Karpas-422 (cell line): Measurements from ENCODE around the gene OR14J1. TPM values are rescaled to one million over a fixed set of nuclear protein-coding genes. Genes with fewer than 3 reads are reported as not detected.
"Not testable (repeated sequence)": the region's sequence is repeated elsewhere in the genome, so short reads cannot be mapped to it uniquely, and the experiment has no call there.

Experiments used
- DNase-seq: peaks from one replicate; pipeline ENCODE4 v3.0.0-alpha.2; 2015
- H2AFZ ChIP-seq: fragments of 200-600 bp; sonication (generic); 2 replicates; pipeline ENCODE4 v1.6.1; 2014; ENCODE audit warnings: antibody characterized with exemption, low read length, mixed read lengths
- H3K27ac ChIP-seq: fragments of 200-600 bp; sonication (generic); 2 replicates; pipeline ENCODE4 v1.5.1; 2014; ENCODE audit warnings: mild to moderate bottlenecking, low read length, moderate library complexity
- H3K27me3 ChIP-seq: fragments of 200-600 bp; sonication (generic); 2 replicates; pipeline ENCODE4 v1.6.1; 2014; ENCODE audit warnings: low read length, mixed read lengths
- H3K36me3 ChIP-seq: fragments of 200-600 bp; sonication (generic); 2 replicates; pipeline ENCODE4 v1.6.1; 2014; ENCODE audit warnings: low read length, mixed read lengths; ENCODE audit not compliant: insufficient read depth
- H3K4me1 ChIP-seq: fragments of 200-600 bp; sonication (generic); 2 replicates; pipeline ENCODE4 v1.6.1; 2014; ENCODE audit warnings: mild to moderate bottlenecking, low read length, mixed read lengths
- H3K4me2 ChIP-seq: fragments of 200-600 bp; sonication (generic); 2 replicates; pipeline ENCODE4 v1.6.1; 2014; ENCODE audit warnings: low read length, low read depth, mild to moderate bottlenecking; ENCODE audit not compliant: poor library complexity, severe bottlenecking
- H3K4me3 ChIP-seq: fragments of 200-600 bp; sonication (generic); 2 replicates; pipeline ENCODE4 v1.5.1; 2014; ENCODE audit warnings: mild to moderate bottlenecking, antibody characterized with exemption, low read length, mixed read lengths
- H3K79me2 ChIP-seq: fragments of 200-600 bp; sonication (generic); 2 replicates; pipeline ENCODE4 v1.6.1; 2014; ENCODE audit warnings: mild to moderate bottlenecking, low read length, mixed read lengths
- H3K9ac ChIP-seq: fragments of 200-600 bp; sonication (generic); 2 replicates; pipeline ENCODE4 v1.6.0; 2014; ENCODE audit warnings: low read length
- H3K9me2 ChIP-seq: fragments of 200-600 bp; sonication (generic), shearing (Covaris generic); replicated peaks from 2 replicates; pipeline ENCODE4 v1.6.0; 2014; ENCODE audit warnings: mild to moderate bottlenecking, low read length, moderate library complexity; ENCODE audit not compliant: insufficient read depth
- H3K9me3 ChIP-seq: fragments of 300-700, 200-600 bp; sonication (generic); 2 replicates; pipeline ENCODE4 v1.6.1; 2014; ENCODE audit warnings: low read length, mixed read lengths
- H4K20me1 ChIP-seq: fragments of 200-600 bp; sonication (generic); 2 replicates; pipeline ENCODE4 v1.6.1; 2014; ENCODE audit warnings: mild to moderate bottlenecking, antibody characterized with exemption, low read length, low read depth; ENCODE audit not compliant: insufficient read depth
- total RNA-seq: library from RNA; depleted of rRNA; stranded (reverse); fragments of >200 nt; shearing (Covaris generic); gene quantifications from 2 replicates; pipeline ENCODE4 v1.2.3, GENCODE V29; 2014; ENCODE audit warnings: low replicate concordance

OR14J1 gene
- total RNA-seq, 1 experiment from 2014 or later: not detected

GRCh38 chr6:29323332-29323731 lies 21.8 kb downstream of the OR14J1 start:
- H4K20me1 ChIP-seq, H3K79me2 ChIP-seq, H3K4me2 ChIP-seq, H3K9me2 ChIP-seq, H3K4me3 ChIP-seq, H2AFZ ChIP-seq, H3K27ac ChIP-seq, DNase-seq, H3K4me1 ChIP-seq, H3K36me3 ChIP-seq, H3K9ac ChIP-seq, H3K9me3 ChIP-seq, H3K27me3 ChIP-seq: not testable (repeated sequence)

DNA sequence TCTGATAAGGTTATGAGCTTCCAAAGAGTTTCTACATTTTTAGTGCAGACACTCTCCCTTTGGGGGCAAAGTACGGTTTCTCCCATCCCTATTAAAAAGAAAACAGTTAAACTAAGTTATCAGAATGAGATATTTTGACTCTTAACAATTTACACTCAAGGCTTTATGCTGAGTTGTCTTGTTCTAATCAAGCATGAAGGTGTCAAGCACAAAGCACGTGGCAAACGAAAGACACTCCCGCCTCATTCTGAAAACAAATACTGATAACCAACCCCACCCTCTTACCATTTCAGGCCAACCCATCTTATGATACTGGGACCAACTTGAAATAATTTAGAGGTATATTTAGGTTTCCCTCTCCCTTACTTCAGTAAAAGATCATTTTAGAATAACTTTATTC lies 24.3 kb downstream of the OR14J1 start:
- Histone ChIP-seq H3K79me2 (no peaks in the 10 kb centered on the region), H3K36me3 (no peaks in the 10 kb centered on the region), H3K4me2 (no peak overlapping the region), H3K9me3 (no peaks in the 10 kb centered on the region), H4K20me1 (no peaks in the 10 kb centered on the region), H3K4me3 (no peak overlapping the region), H3K27ac (no peak overlapping the region), H3K27me3 (no peaks in the 10 kb centered on the region), H3K9me2 (no peaks in the 10 kb centered on the region), H2AFZ (no peak overlapping the region), H3K4me1 (no peaks in the 10 kb centered on the region), H3K9ac (no peak overlapping the region)
- DNase-seq: no peak

DNA sequence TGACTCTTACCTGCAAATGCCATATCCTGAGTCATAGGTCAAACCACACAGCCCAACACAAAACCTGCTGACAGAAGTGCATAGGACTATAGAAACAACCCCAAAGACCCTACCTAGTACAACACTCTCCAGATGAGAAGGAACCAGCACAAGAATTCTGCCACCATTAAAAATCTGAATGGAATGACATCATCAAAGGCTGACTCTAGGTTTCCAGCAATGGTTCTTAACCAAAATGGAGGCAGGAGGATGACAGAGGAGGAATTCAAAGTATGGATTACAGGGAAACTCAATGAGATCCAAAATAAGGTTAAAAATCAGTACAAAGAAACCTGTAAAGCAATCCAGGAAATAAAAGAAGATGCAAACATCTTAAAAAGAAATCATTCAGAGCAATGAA lies 31.2 kb downstream of the OR14J1 start:
- no peaks in the 10 kb centered on the region for H4K20me1 ChIP-seq
- no peak overlapping the region for H2AFZ ChIP-seq
- H3K27ac ChIP-seq: no peak overlapping the region
- H3K36me3 ChIP-seq: no peaks in the 10 kb centered on the region
- H3K4me3 ChIP-seq: no peak overlapping the region
- no peaks in the 10 kb centered on the region for H3K9me2 ChIP-seq
- no peaks in the 10 kb centered on the region for H3K4me1 ChIP-seq
- H3K4me2 ChIP-seq: no peak overlapping the region
- no peak for DNase-seq
- no peak overlapping the region for H3K9ac ChIP-seq
- no peaks in the 10 kb centered on the region for H3K79me2 ChIP-seq
- no peaks in the 10 kb centered on the region for H3K9me3 ChIP-seq
- no peaks in the 10 kb centered on the region for H3K27me3 ChIP-seq

DNA sequence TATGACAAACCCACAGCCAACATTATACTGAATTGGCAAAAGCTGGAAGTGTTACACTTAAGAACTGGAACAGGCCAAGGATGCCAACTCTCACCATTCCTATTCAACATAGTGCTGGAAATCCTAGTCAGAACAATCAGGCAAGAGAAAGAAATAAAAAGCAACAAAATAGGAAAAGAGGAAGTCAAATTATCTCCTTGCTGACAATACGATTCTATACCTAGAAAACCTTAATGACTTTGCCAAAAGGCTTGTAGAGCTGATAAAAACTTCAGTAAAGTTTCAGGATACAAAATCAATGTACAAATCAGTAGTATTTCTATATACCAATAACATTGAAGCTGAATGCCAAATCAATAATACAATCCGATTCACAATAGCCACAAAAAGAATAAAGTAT lies 34.8 kb downstream of the OR14J1 start:
- no peak overlapping the region for H2AFZ ChIP-seq
- DNase-seq: no peak
- no peaks in the 10 kb centered on the region for H3K36me3 ChIP-seq
- no peaks in the 10 kb centered on the region for H3K9me2 ChIP-seq
- no peak overlapping the region for H3K27ac ChIP-seq
- H3K4me1 ChIP-seq: no peaks in the 10 kb centered on the region
- no peaks in the 10 kb centered on the region for H3K79me2 ChIP-seq
- no peak overlapping the region for H3K4me3 ChIP-seq
- H3K9ac ChIP-seq: no peak overlapping the region
- no peaks in the 10 kb centered on the region for H3K27me3 ChIP-seq
- no peak overlapping the region for H3K4me2 ChIP-seq
- H4K20me1 ChIP-seq: no peaks in the 10 kb centered on the region
- H3K9me3 ChIP-seq: no peaks in the 10 kb centered on the region

DNA sequence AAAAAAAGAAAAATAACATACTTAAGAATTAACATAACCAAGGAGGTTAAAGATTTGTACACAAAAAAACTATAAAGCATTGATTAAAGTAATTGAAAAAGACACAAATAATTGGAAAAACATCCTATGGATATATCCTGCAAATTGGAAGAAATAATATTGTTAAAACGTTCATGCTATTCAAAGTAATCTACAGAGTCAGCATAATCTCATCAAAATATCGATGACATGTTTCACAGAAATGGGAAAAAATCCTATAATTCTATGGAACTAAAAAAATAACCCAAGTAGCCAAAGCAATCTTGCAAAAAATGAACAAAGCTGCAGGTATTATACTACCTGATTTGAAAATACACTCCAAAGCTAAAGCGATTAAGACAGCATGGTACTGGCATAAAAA lies 43.9 kb downstream of the OR14J1 start:
- no peaks in the 10 kb centered on the region for H3K9me3 ChIP-seq

GRCh38 chr6:29349348-29349747 lies 47.8 kb downstream of the OR14J1 start:
- H3K36me3 ChIP-seq, H3K4me1 ChIP-seq, H2AFZ ChIP-seq, H3K9me3 ChIP-seq, DNase-seq, H4K20me1 ChIP-seq, H3K9ac ChIP-seq, H3K27me3 ChIP-seq, H3K27ac ChIP-seq, H3K9me2 ChIP-seq, H3K4me3 ChIP-seq, H3K79me2 ChIP-seq, H3K4me2 ChIP-seq: not testable (repeated sequence)

More for the DNA sequence above, 43.9 kb downstream of the OR14J1 start:
- no peak overlapping the region for H3K9ac ChIP-seq
- no peak overlapping the region for H3K4me3 ChIP-seq
- no peaks in the 10 kb centered on the region for H3K4me1 ChIP-seq
- H3K27ac ChIP-seq: no peak overlapping the region
- H3K27me3 ChIP-seq: no peaks in the 10 kb centered on the region
- H3K79me2 ChIP-seq: no peaks in the 10 kb centered on the region
- no peaks in the 10 kb centered on the region for H4K20me1 ChIP-seq
- no peak overlapping the region for H3K4me2 ChIP-seq
- no peaks in the 10 kb centered on the region for H3K9me2 ChIP-seq
- no peak overlapping the region for H2AFZ ChIP-seq
- DNase-seq: no peak
- no peaks in the 10 kb centered on the region for H3K36me3 ChIP-seq

DNA sequence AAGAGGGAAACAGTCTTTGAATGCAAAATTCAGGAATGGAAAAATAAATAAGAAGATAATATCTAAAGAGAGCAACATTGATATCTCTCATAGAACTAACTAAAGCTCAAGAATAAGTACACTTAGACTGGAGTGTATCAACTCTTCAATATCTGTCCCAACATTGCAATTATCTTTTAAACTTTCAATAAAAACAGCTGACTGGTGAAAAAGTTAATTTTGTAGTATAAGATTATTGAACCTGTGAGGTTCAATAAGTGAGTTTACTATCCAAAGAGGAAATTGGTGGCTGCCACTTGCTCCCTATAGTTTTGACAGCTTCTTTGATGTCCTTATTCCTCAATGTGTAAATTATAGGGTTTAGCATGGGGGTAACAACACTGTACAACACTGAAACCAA lies 53.5 kb downstream of the OR14J1 start:
- Histone ChIP-seq H3K4me1 (no peaks in the 10 kb centered on the region), H3K79me2 (no peaks in the 10 kb centered on the region), H3K4me3 (no peak overlapping the region), H3K27ac (no peak overlapping the region), H3K27me3 (no peaks in the 10 kb centered on the region), H3K36me3 (no peaks in the 10 kb centered on the region), H2AFZ (no peak overlapping the region), H3K9ac (no peak overlapping the region), H4K20me1 (no peaks in the 10 kb centered on the region), H3K9me2 (no peaks in the 10 kb centered on the region), H3K9me3 (no peaks in the 10 kb centered on the region), H3K4me2 (no peak overlapping the region)
- no peak for DNase-seq

DNA sequence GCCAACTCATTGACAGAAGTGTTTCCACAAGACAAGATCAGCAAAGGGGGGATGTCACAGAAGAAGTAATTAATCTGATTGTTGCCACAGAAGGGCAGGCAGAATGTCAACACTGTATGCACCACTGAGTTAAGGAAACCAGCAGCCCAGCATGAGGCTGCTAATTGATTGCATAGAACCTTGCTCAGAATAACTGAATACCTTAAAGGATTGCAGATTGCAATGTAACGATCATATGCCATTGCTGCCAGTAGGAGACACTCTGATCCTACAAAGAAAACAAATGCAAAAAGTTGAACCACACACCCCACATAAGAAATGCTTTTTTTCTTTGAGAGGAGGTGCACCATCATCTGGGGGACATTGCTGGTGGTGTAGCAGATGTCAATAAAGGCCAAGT lies 54.1 kb downstream of the OR14J1 start:
- Histone ChIP-seq H3K4me3 (no peak overlapping the region), H3K9me2 (no peaks in the 10 kb centered on the region), H4K20me1 (no peaks in the 10 kb centered on the region), H3K9ac (no peak overlapping the region), H3K27ac (no peak overlapping the region), H3K4me1 (no peaks in the 10 kb centered on the region), H3K27me3 (no peaks in the 10 kb centered on the region), H3K79me2 (no peaks in the 10 kb centered on the region), H3K4me2 (no peak overlapping the region), H3K9me3 (no peaks in the 10 kb centered on the region), H3K36me3 (no peaks in the 10 kb centered on the region), H2AFZ (no peak overlapping the region)
- DNase-seq: no peak
